HG03439 (cell line): ENCODE measurements around the gene GALNT1.

ENCODE experiments used
- ATAC-seq: cut with Tn5 transposase; IDR thresholded peaks from one replicate; pipeline ENCODE4 v1.9.1; 2021; ENCODE audit warnings: mild to moderate bottlenecking, moderate library complexity; ENCODE audit not compliant: unreplicated experiment

Gene GALNT1

DNA sequence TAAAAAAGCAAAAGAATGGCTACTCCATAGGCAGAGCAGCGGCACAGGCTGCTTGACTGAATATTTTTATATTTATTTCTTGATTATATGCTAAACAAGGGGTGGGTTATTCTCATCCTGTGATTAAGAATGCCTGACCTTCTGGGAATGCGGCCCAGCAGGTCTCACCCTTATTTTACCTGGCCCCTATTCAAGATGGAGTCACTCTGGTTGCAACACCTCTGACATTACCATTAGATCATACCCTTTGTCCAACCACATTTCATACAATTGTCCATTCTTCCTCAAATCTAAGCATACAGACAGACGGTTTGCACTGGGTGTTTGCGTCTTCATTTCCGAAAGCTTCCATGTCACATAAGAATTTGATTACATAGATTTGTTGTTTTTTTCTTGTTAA is 168.2 kb downstream of the GALNT1 start:
- ATAC-seq: no peak

DNA sequence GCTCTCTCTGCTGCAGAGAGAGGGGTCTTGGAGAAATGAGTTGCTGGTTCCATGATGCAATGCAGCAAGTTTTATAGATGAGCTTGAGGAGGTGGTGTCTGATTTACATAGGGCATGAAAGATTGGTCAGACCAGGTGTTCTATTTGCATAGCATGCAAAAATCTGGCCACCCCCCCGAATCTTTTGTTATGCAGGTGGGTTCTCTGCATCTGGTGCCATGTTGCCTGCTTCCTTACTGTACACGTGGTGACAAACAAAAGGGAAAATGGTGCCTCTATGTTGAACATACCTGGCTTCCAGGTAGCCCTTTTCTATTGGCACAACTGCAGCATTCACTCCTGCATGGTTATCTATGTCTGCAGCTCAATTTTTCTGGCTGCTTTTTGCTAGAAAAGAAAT is 169.4 kb downstream of the GALNT1 start:
- ATAC-seq: no peak

DNA sequence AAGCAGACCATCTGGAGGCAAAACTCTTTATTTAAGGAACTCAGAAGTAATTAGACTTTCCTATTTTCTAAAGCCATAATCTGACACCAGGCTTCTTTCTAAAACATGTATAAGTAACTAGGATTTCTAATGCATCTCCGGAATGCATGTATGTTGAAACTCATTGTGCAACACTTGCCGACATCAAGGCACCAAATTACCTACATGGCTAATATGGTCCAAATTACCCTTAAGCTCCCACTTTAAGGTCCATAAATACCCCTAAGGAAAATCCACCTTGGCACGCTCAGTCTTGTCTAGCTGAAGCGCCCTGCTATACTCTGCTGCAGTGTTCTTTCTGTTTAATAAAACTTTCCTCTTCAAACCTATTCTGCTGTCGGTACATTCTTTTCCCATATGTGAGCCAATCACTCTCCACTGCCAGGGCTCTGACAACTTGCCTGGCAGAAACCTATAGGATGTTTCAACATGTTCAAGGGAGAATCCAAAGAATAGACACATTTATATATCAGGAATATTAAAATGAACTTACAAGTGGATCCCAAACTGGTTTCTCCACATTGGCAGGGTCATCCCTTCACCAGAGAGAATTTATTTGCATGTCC is 171.9 kb downstream of the GALNT1 start:
- no peak for ATAC-seq

DNA sequence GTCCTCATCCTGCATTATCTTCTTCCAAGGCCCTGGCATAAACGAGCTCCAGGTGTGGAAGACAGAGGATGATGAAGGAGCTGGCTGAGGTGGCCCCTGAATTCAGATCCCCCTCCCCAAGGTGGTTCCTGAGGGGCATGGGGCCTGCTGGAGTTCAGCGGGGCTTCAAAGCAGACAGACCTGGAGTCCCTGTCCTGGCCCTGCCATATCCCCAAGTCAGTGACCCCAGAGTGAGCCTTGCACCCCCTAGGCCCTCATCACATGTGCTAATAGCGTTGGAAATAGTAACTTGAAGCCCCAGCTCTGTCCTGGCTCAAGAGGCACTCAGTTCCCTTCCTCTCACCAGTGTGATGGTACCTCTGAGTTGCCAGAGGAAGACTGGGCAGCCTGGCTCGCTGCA is 172.9 kb downstream of the GALNT1 start:
- no peak for ATAC-seq

DNA sequence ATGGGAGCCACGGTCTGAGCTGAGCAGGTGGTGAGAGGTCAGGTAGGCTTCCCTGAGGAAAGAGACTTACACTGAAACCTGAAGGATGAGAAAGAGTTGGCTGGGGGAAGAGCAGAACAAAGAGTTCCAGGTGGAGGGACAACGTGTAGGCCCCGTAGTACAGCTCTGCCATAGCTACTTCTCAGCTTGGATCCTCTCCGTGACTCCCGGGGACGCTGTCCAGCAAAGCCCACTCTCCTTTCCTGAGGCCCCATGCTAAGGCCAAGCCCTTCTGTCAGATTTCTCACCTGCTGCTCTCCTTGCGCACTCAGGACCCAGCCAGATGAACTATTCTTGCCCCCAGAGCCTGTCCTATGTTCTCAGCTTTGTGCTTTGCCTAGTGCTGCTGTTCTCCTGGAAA is 173.8 kb downstream of the GALNT1 start:
- ATAC-seq: no peak

DNA sequence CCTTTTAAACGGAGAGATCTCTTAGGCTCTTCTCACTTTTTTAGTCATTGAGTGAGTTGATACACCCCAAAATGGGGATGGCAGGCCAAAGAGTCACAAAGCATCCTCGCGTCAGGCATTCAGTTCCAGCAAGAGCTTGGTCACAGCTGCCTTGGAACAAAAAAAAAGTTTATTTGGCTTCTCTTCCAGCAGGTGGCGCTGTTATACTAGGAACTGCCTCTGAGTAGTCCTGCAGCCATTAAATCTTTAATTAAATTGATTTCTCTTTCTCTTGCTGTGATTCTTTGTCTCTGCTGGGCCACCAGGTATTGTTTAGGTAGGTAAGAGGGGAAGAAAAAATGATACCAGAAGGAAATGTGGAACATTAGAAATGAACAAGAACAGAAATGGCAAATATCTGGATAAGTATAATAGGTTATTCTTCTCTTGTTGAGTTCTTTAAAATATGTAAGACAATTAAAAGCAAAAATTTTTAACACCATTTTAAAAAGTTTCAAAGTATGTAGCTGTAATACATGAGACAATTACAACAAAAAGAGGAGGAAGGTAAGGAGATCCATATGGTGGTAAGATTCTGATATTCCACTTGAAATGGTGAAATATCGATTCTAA is 175.1 kb downstream of the GALNT1 start:
- peak; percentile 77 for ATAC-seq
